BE2C (cell line): ENCODE results near the gene CDYL2.

Source experiments
- DNase-seq: peaks from one replicate; pipeline ENCODE4 v3.0.0-alpha.2; 2020
- H3K27me3 ChIP-seq: fragments of 250-450 bp; sonication (Bioruptor Pico); 2 replicates; pipeline ENCODE4 v1.5.1; 2020; ENCODE audit warnings: mild to moderate bottlenecking
- H3K36me3 ChIP-seq: fragments of 250-450 bp; sonication (Bioruptor Pico); 2 replicates; pipeline ENCODE4 v1.5.1; 2020; ENCODE audit warnings: mild to moderate bottlenecking
- H3K4me1 ChIP-seq: fragments of 250-450 bp; sonication (Bioruptor Pico); 2 replicates; pipeline ENCODE4 v1.5.1; 2020
- H3K4me3 ChIP-seq: 2 replicates; pipeline ENCODE4 v1.5.1; 2011; ENCODE audit warnings: low read depth, low read length
- H3K9me3 ChIP-seq: fragments of 250-450 bp; sonication (Bioruptor Pico); 2 replicates; pipeline ENCODE4 v1.5.1; 2020
- TF ChIP-seq, protein P1 (sequence below): IDR thresholded peaks from 2 replicates; pipeline ENCODE4 v1.5.1; 2012; ENCODE audit warnings: mild to moderate bottlenecking, low read depth, low read length

CDYL2 gene

DNA sequence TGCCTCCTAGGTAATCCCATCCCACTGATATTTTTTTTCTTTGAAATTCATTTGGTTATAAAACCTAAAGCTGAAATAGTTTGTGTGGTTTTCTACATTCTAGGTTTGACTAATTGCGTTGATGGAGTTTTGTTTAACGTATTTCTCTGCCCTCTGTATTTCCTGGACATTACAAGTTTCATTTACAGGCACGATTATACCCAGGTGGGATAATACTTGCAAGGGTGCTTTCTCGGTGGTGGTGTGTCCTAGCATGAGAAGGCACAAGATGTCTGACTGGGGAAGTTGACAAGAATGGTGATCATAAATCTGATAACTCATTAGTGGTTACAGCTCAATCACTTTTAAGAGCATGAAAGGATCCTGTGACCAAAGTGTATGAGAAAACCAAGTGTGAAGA is 218.6 kb downstream of the CDYL2 start:
- Histone ChIP-seq H3K27me3 (no peaks in the 10 kb centered on the region), H3K4me3 (no peak overlapping the region), H3K9me3 (no peaks in the 10 kb centered on the region; the same call in 1 of the 2 replicates), H3K36me3 (no peaks in the 10 kb centered on the region), H3K4me1 (no peaks in the 10 kb centered on the region)
- no peak for DNase-seq
- TF ChIP-seq, protein P1, sequence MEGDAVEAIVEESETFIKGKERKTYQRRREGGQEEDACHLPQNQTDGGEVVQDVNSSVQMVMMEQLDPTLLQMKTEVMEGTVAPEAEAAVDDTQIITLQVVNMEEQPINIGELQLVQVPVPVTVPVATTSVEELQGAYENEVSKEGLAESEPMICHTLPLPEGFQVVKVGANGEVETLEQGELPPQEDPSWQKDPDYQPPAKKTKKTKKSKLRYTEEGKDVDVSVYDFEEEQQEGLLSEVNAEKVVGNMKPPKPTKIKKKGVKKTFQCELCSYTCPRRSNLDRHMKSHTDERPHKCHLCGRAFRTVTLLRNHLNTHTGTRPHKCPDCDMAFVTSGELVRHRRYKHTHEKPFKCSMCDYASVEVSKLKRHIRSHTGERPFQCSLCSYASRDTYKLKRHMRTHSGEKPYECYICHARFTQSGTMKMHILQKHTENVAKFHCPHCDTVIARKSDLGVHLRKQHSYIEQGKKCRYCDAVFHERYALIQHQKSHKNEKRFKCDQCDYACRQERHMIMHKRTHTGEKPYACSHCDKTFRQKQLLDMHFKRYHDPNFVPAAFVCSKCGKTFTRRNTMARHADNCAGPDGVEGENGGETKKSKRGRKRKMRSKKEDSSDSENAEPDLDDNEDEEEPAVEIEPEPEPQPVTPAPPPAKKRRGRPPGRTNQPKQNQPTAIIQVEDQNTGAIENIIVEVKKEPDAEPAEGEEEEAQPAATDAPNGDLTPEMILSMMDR = no peak

GRCh38 chr16:80583466-80583865 is 220.9 kb downstream of the CDYL2 start:
- H3K36me3 ChIP-seq = no peaks in the 10 kb centered on the region
- TF ChIP-seq, protein P1 = no peak
- H3K4me1 ChIP-seq = no peaks in the 10 kb centered on the region
- DNase-seq = no peak
- no peaks in the 10 kb centered on the region for H3K27me3 ChIP-seq
- H3K4me3 ChIP-seq = no peak overlapping the region
- no peaks in the 10 kb centered on the region; the same call in 1 of the 2 replicates for H3K9me3 ChIP-seq

DNA sequence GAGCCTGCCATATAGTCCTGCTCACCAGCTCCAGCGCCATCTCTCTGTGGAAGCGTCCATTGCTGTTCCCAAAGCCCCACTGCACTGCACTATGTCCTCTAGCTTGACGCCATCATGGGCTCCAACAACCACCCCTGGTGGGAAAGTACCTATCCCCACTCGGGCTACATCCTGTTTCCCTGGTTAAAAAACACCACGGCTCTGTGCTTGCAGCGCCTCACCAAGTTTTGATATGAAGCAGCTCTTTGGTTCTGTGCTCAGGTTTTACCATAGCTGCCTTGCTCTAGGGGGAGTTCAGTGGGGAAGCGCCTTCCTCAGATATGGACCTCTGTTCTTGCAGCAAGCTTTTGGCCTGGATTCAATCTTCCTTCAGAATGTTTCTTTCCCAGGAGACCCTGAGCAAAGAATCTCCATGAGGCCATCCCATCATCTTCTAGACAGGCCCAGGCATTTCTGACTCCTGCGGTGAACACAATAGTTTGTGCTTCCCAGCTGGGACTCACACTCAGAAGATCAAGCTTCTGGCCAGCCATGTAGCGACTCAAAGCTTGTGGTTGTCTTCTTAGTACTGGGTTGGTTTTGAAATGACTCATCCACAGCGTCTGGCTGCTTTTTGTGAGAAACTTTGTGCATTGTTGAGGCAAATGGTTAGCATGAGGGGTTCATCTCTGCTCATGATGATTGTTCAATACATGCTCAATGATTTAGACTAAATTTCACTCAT is 224.1 kb downstream of the CDYL2 start:
- H3K27me3 ChIP-seq = no peaks in the 10 kb centered on the region
- TF ChIP-seq, protein P1 = no peak
- H3K4me3 ChIP-seq = no peak overlapping the region
- no peaks in the 10 kb centered on the region for H3K4me1 ChIP-seq
- H3K36me3 ChIP-seq = no peaks in the 10 kb centered on the region
- no peak for DNase-seq
- no peaks in the 10 kb centered on the region; the same call in 1 of the 2 replicates for H3K9me3 ChIP-seq

DNA sequence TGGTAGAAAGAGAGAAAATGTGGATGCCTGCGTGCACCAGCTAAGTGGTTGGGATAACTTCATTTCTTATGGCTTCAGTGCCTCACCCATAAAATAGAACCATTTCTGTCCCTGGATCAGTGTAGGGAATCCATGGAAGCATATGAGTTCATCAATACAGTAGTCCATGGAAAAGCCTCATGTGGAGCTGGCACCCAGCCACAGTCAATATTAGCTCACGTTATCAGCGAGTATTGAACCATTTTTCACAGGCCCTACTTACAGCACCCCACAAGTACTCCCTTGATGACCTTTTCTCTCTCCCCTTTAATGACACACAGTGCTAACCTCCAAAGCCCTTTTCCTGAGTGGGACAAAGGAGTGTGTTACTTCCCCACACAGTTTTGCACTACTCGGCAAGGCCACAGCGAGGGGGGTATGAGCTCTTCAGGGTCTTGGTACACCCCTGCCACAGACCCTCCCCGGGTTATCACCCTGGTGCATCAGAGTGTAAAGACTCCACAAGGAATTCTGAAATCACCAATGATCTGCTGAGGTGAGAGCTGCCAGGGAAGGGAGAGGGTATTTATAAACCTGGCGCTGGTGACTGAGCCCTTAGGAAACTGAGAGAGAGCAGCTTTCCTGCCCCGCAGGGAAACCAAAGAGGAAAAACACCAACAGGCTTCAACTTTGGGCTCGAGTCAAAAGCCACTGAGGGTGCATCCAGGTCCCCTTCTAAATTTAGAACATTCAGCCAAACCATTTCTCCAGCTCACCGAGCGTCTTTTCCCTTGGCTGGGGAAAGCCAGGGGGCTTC is 226.7 kb downstream of the CDYL2 start:
- no peaks in the 10 kb centered on the region for H3K4me1 ChIP-seq
- no peaks in the 10 kb centered on the region for H3K36me3 ChIP-seq
- TF ChIP-seq, protein P1 = no peak
- H3K27me3 ChIP-seq = no peaks in the 10 kb centered on the region
- no peak for DNase-seq
- H3K4me3 ChIP-seq = no peak overlapping the region
- H3K9me3 ChIP-seq = no peaks in the 10 kb centered on the region; the same call in 1 of the 2 replicates

DNA sequence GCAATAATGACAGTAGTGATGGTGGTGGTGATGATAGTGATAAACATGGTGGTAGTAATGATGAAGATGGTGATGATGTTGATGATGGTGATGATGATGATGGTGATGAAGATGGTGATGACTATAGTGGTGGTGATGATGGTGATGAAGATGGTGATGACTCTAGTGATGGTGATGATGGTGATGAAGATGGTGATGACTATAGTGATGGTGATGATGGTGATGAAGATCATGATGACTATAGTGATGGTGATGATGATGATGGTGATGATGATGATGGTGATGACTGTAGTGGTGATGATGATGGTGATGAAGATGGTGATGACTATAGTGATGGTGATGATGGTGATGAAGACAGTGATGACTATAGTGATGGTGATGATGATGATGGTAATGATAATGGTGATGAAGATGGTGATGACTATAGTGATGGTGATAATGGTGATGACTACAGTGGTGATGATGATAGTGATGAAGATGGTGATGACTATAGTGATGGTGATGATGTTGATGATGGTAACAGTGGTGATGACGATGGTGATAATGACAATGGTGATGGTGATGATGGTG is 228.0 kb downstream of the CDYL2 start:
- DNase-seq = no peak
- TF ChIP-seq, protein P1 = no peak
- Histone ChIP-seq H3K9me3 (peaks cover 4% of the 10 kb centered on the region; the same call in 1 of the 2 replicates), H3K4me1 (no peaks in the 10 kb centered on the region), H3K27me3 (no peaks in the 10 kb centered on the region), H3K36me3 (no peaks in the 10 kb centered on the region), H3K4me3 (no peak overlapping the region)

DNA sequence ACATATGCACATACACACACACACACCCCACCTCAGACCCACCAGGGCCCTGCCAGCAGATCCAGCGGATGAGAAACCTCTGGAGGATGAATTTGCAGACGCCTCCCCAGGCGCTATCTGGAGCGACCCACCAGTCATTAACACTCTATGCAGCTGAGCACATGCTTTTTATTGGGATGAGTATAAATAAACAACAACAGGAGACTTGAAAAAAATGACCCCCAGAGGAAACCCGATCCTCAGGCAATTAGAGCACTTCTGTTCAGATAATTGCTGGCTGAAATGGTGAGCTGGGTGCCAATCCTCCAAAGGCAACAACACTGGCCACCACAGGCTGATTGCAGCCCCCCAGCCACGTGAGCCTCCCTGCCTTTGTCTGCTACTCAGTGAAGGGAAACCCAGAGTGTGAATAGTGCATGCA is 230.7 kb downstream of the CDYL2 start:
- TF ChIP-seq, protein P1 = no peak
- no peaks in the 10 kb centered on the region for H3K36me3 ChIP-seq
- no peaks in the 10 kb centered on the region for H3K27me3 ChIP-seq
- no peak for DNase-seq
- H3K9me3 ChIP-seq = peaks cover 4% of the 10 kb centered on the region; the same call in 1 of the 2 replicates
- no peaks in the 10 kb centered on the region for H3K4me1 ChIP-seq
- H3K4me3 ChIP-seq = no peak overlapping the region
